T-cell (primary cell): Measurements from ENCODE around the gene SH3RF3. TPM values are rescaled to one million over a fixed set of nuclear protein-coding genes. Genes with fewer than 3 reads are reported as not detected.

Experiments
- ATAC-seq, 4 experiments: fragments of 200-7000 bp in 3 of 4; fragments of 150-1000 bp in 1 of 4; cut with Tn5 transposase; replicated peaks in 1 of 4; 1 replicate in 3 of 4; 2 replicates in 1 of 4; pipeline ENCODE4 v1.10.0; 2021; ENCODE audit warnings: moderate library complexity in 3 of 4, mild to moderate bottlenecking in 2 of 4, moderate number of reproducible peaks in 1 of 4
- CTCF ChIA-PET, 2 donors: fragments of 300-600 bp; sonication (Branson Sonifier 250); formaldehyde crosslinking; loops; one replicate each; lab custom pipeline; 2022; ENCODE audit warnings: antibody characterized with exemption in 2 of 2; lab: Charles Lee
- POLR2A ChIA-PET, 2 donors: fragments of 300-600 bp; sonication (Branson Sonifier 250); formaldehyde crosslinking; loops; one replicate each; lab custom pipeline; 2022; ENCODE audit warnings: antibody characterized with exemption in 2 of 2; lab: Charles Lee
- DNase-seq, 35 experiments: peaks; one replicate each; pipeline versions ENCODE4 v3.0.0 to v3.0.0-alpha.2; 2013 to 2023
- H3K27ac ChIP-seq: one replicate; pipeline ENCODE4 v1.5.1; 2013; ENCODE audit warnings: low read length
- H3K27me3 ChIP-seq, 2 experiments: replicated peaks in 1 of 2; 1 replicate in 1 of 2; 2 replicates in 1 of 2; pipeline versions ENCODE4 v1.6.1 to v1.7.0; 2013; ENCODE audit warnings: low read length in 1 of 2, mixed read lengths in 1 of 2; ENCODE audit not compliant: control insufficient read depth in 2 of 2, insufficient read depth in 2 of 2; ENCODE audit errors: extremely low read depth in 1 of 2
- H3K36me3 ChIP-seq, 2 donors: 1 replicate in 1 of 2; 2 replicates in 1 of 2; pipeline versions ENCODE4 v1.6.1 to v1.7.0; 2013; ENCODE audit warnings: low read length in 1 of 2; ENCODE audit not compliant: control insufficient read depth in 2 of 2, insufficient read depth in 1 of 2; ENCODE audit errors: extremely low read depth in 1 of 2
- H3K4me1 ChIP-seq, 2 experiments: 1 replicate in 1 of 2; 2 replicates in 1 of 2; pipeline versions ENCODE4 v1.6.1 to v1.7.0; 2013; ENCODE audit warnings: low read length in 2 of 2, mixed read lengths in 1 of 2; ENCODE audit not compliant: insufficient read depth in 2 of 2, control insufficient read depth in 1 of 2; ENCODE audit errors: extremely low read depth in 1 of 2
- H3K4me3 ChIP-seq, 2 donors: 1 replicate in 1 of 2; 2 replicates in 1 of 2; pipeline versions ENCODE4 v1.5.1 to v1.7.0; 2013; ENCODE audit warnings: mild to moderate bottlenecking in 2 of 2, low read length in 1 of 2, moderate library complexity in 1 of 2; ENCODE audit not compliant: control insufficient read depth in 1 of 2; ENCODE audit errors: extremely low read depth in 1 of 2
- H3K9me3 ChIP-seq: 2 replicates; pipeline ENCODE4 v1.7.0; 2013
- H3K27ac Mint-ChIP-seq, 2 donors: one replicate each; pipeline ENCODE4 v1.8.0; 2020 to 2021; ENCODE audit warnings: mild to moderate bottlenecking in 2 of 2, mixed read lengths in 2 of 2
- H3K27me3 Mint-ChIP-seq, 2 donors: one replicate each; pipeline ENCODE4 v1.8.0; 2021 to 2022; ENCODE audit warnings: mixed read lengths in 2 of 2
- H3K36me3 Mint-ChIP-seq: one replicate; pipeline ENCODE4 v1.8.0; 2021; ENCODE audit warnings: mixed read lengths
- H3K4me1 Mint-ChIP-seq, 3 donors: one replicate each; pipeline ENCODE4 v1.8.0; 2020 to 2022; ENCODE audit warnings: mixed read lengths in 3 of 3, mild to moderate bottlenecking in 1 of 3
- H3K4me3 Mint-ChIP-seq, 3 donors: one replicate each; pipeline ENCODE4 v1.8.0; 2020 to 2022; ENCODE audit warnings: mild to moderate bottlenecking in 3 of 3, mixed read lengths in 3 of 3, moderate library complexity in 3 of 3
- H3K9me3 Mint-ChIP-seq, 3 donors: one replicate each; pipeline ENCODE4 v1.8.0; 2020 to 2022; ENCODE audit warnings: mixed read lengths in 3 of 3
- WGBS: methylation state at CpG from one replicate; pipeline ENCODE4 v1.1.5; 2013; ENCODE audit warnings: missing lambda C conversion rate; ENCODE audit not compliant: insufficient coverage; 5-methylcytosine and 5-hydroxymethylcytosine counted together
- total RNA-seq, 35 experiments: library from RNA in 6 of 35; stranded (reverse) in 6 of 35; fragments of 120-200 nt in 1 of 35; gene quantifications; one replicate each; pipeline versions ENCODE4 v1.2.1 to v1.2.4 and lab custom pipeline; 2013 to 2026

The SH3RF3 gene
- total RNA-seq, 5 donors from 2014 or later (not counting 1 experiment from before 2014, with no cell fraction given) = 1.8 to 4.6 (median 3.6) TPM

DNA sequence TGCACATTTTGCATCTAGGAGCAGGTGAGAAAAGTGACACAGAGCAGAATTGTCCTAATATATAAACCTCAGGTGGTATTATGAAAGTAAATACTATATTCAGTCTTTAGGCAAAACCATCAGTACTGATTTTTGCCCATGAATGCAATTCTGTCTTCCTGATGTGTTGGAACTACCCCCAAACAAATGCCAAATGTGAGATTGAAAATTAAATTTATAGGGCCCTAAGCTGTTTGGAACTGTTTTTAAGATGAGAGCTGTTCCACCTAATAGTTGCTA is 115.2 kb downstream of the SH3RF3 start:
- no peak overlapping the region for H3K27ac Mint-ChIP-seq
- H3K4me3 ChIP-seq = no peak overlapping the region
- H3K27me3 Mint-ChIP-seq = no peaks in the 10 kb centered on the region
- no peak overlapping the region for H3K27ac ChIP-seq
- no peaks in the 10 kb centered on the region for H3K27me3 ChIP-seq
- no peaks in the 10 kb centered on the region for H3K9me3 Mint-ChIP-seq
- CTCF ChIA-PET = no interaction called here
- ATAC-seq = no peak
- H3K36me3 Mint-ChIP-seq = no peaks in the 10 kb centered on the region
- H3K9me3 ChIP-seq = no peaks in the 10 kb centered on the region
- POLR2A ChIA-PET = interaction anchor here in 1 of 2 donors (0.6 kb wide), 1 partner anchor 243 kb away, joined by 3 read pairs; no protein-coding TSS in a partner anchor
- DNase-seq = no peak
- H3K4me1 Mint-ChIP-seq = peaks cover 2 to 14% (median 9%) of the 10 kb centered on the region in 3 donors
- no peak overlapping the region for H3K4me3 Mint-ChIP-seq
- no peaks in the 10 kb centered on the region for H3K36me3 ChIP-seq
- H3K4me1 ChIP-seq = peaks cover 0 to under 1% of the 10 kb centered on the region in 2 experiments

DNA sequence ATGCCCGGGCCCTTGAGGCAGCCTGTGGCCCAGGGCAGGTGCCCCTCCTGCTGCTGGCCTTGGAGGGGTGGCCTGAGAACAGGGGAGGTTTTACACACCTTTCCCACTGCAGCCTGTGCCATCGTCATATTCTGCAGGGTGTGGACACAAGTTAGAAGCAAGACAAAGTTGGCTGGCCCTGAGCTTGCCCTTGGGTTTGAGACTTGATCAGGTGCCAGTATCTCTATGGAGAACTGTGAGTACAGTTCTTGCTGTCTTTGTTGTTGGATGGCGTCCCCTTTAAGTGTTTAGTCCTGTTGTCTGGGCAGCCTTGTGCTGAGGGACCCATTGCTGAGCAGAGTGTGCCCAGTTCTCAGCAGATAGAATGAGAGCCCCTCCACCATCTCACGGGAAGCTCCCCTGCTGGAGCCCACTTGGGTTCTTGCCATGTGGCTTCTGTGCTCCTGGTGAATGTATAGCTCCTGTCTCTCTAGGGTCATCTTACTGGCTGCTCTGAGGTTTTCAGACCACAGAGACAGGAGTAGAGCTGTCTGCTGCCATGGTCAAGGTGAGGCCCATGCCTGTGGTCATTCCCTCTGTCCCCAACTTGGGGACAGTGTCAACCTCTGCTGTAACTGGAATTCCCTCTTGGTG is 115.9 kb downstream of the SH3RF3 start:
- H3K9me3 ChIP-seq = no peaks in the 10 kb centered on the region
- ChIA-PET POLR2A (no interaction called here), CTCF (no interaction called here)
- Mint-ChIP-seq H3K27me3 (no peaks in the 10 kb centered on the region), H3K36me3 (no peaks in the 10 kb centered on the region), H3K4me3 (no peak overlapping the region), H3K4me1 (peaks cover 2 to 9% (median 9%) of the 10 kb centered on the region in 3 donors), H3K27ac (no peak overlapping the region), H3K9me3 (no peaks in the 10 kb centered on the region)
- H3K4me3 ChIP-seq = no peak overlapping the region
- no peak overlapping the region for H3K27ac ChIP-seq
- H3K4me1 ChIP-seq = no peaks in the 10 kb centered on the region
- 82% methylated on average over 3 of the region's 4 CpGs for WGBS
- H3K36me3 ChIP-seq = no peaks in the 10 kb centered on the region
- H3K27me3 ChIP-seq = no peaks in the 10 kb centered on the region
- no peak for DNase-seq
- ATAC-seq = no peak

DNA sequence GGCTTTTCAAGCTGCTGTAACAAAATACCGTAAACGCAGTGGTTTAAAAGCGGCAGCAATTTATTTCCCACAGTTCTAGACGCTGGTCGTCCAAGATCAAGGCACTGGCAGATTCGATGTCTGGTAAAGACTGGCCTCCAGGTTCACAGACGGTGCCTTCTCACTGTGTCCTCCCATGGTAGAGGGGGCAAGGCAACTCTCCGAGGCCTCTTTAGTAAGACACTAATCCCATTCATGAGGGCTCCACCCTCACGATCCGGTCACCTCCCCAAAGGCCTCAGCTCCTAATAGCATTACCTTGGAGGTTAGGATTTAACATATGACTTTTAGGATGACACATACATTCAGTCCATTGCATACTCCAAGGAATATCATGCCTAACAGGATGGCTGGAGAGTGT is 117.2 kb downstream of the SH3RF3 start:
- H3K36me3 Mint-ChIP-seq = no peaks in the 10 kb centered on the region
- Histone ChIP-seq H3K27me3 (peaks cover 0 to 1% of the 10 kb centered on the region in 2 experiments), H3K27ac (no peak overlapping the region), H3K9me3 (no peaks in the 10 kb centered on the region), H3K36me3 (no peaks in the 10 kb centered on the region), H3K4me3 (no peak overlapping the region), H3K4me1 (no peaks in the 10 kb centered on the region)
- H3K27me3 Mint-ChIP-seq = no peaks in the 10 kb centered on the region
- H3K4me1 Mint-ChIP-seq = peaks cover 2 to 9% (median 9%) of the 10 kb centered on the region in 3 donors
- ChIA-PET CTCF (interaction anchor here in 1 of 2 donors (0.6 kb wide), 1 partner anchor 381 kb away, joined by 3 read pairs; no protein-coding TSS in a partner anchor), POLR2A (no interaction called here)
- no peak overlapping the region for H3K4me3 Mint-ChIP-seq
- H3K9me3 Mint-ChIP-seq = no peaks in the 10 kb centered on the region
- ATAC-seq (no peak), DNase-seq (no peak)
- no peak overlapping the region for H3K27ac Mint-ChIP-seq
- WGBS = 98% methylated on average over 7 of the region's 10 CpGs

DNA sequence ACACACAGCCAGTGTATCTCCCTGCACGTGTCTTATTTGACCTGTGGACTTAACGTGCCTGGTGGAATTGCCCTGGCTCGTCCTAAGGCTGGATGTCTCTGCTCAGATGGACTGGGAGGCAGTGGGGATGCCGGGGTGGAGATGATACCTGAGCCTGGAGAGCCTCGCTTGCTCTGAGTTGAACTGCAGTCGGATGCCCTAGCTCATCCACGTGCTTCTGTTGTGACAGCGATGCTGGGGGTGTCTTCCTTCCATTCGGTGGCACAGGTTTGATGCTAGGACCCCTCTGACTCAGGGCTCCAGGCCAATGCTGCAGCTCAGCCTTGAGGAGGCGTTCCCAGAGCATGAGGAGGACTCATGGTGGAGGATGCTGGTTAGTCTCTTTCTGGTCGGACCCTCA is 117.6 kb downstream of the SH3RF3 start:
- WGBS = 82% methylated on average over 7 of the region's 11 CpGs
- no peak for ATAC-seq
- POLR2A ChIA-PET = no interaction called here

DNA sequence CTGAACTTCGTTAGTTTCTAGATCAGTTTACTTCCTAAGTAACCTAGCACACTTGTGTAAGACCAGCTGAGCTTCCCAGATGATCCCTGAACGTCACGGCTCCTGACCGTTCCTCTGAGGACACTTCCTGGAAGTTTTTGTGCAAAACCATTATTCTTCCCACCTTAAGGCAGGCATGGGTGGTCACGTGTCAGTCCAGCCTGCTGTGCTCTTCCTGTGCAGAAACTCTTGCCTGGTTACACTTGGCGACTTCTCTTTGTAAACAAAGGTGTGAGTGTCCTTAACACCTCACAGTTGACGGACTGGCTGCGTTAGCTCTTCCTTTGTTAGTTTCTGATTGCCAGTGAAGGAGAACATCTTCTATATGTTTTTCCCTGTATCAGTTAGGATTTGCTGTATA is 118.3 kb downstream of the SH3RF3 start:
- no peak for DNase-seq
- Mint-ChIP-seq H3K4me3 (no peak overlapping the region), H3K4me1 (peaks cover 2 to 9% (median 9%) of the 10 kb centered on the region in 3 donors), H3K36me3 (no peaks in the 10 kb centered on the region), H3K27me3 (no peaks in the 10 kb centered on the region), H3K9me3 (no peaks in the 10 kb centered on the region), H3K27ac (no peak overlapping the region)
- Histone ChIP-seq H3K9me3 (no peaks in the 10 kb centered on the region), H3K4me1 (no peaks in the 10 kb centered on the region), H3K36me3 (no peaks in the 10 kb centered on the region), H3K27ac (no peak overlapping the region), H3K4me3 (no peak overlapping the region), H3K27me3 (peaks cover 0 to 2% of the 10 kb centered on the region in 2 experiments)
- POLR2A ChIA-PET = no interaction called here
- ATAC-seq = no peak
- CTCF ChIA-PET = no interaction called here
- WGBS = 76% methylated on average over 5 of the region's 8 CpGs

More for the DNA sequence above, 117.6 kb downstream of the SH3RF3 start:
- no peak overlapping the region for H3K27ac Mint-ChIP-seq
- H3K4me1 ChIP-seq = no peaks in the 10 kb centered on the region
- H3K4me3 Mint-ChIP-seq = no peak overlapping the region
- H3K9me3 ChIP-seq = no peaks in the 10 kb centered on the region
- DNase-seq = no peak
- H3K4me3 ChIP-seq = no peak overlapping the region
- no peak overlapping the region for H3K27ac ChIP-seq
- H3K4me1 Mint-ChIP-seq = peaks cover 2 to 9% (median 9%) of the 10 kb centered on the region in 3 donors
- H3K27me3 ChIP-seq = peaks cover 0 to 2% of the 10 kb centered on the region in 2 experiments
- CTCF ChIA-PET = no interaction called here
- no peaks in the 10 kb centered on the region for H3K9me3 Mint-ChIP-seq
- H3K36me3 ChIP-seq = no peaks in the 10 kb centered on the region
- no peaks in the 10 kb centered on the region for H3K27me3 Mint-ChIP-seq
- no peaks in the 10 kb centered on the region for H3K36me3 Mint-ChIP-seq

DNA sequence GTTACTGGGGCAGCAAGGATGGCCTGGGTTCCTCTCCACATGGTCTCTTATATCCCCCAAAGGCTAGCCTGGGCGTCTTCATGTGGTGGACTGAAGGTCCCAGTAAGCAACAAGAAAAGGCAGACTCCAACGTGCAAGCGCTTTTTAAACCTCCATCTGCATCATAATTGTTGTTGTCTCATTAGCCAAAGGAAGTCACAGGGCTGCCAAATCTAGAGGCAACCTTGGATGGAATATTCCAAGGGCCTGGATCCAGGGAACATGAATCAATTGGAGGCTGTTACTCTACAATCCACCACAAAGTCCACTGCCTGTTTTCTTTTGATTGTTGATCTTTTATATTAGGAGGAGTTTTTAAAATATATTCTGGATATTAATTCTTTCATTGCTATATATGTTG is 118.8 kb downstream of the SH3RF3 start:
- CTCF ChIA-PET = no interaction called here
- ATAC-seq (no peak), DNase-seq (no peak)
- Mint-ChIP-seq H3K9me3 (no peaks in the 10 kb centered on the region), H3K4me3 (no peak overlapping the region), H3K27me3 (no peaks in the 10 kb centered on the region), H3K27ac (no peak overlapping the region), H3K36me3 (no peaks in the 10 kb centered on the region), H3K4me1 (peaks cover 2 to 9% (median 9%) of the 10 kb centered on the region in 3 donors)
- Histone ChIP-seq H3K4me3 (no peak overlapping the region), H3K36me3 (no peaks in the 10 kb centered on the region), H3K27me3 (peaks cover 0 to 2% of the 10 kb centered on the region in 2 experiments), H3K27ac (no peak overlapping the region), H3K9me3 (no peaks in the 10 kb centered on the region), H3K4me1 (no peaks in the 10 kb centered on the region)
- WGBS = 57% methylated on average over 1 of the region's 3 CpGs
- POLR2A ChIA-PET = no interaction called here
